ENCODE data around the gene MRAP2. TPM values are rescaled to one million over a fixed set of nuclear protein-coding genes. Genes with fewer than 3 reads are reported as not detected.

The MRAP2 gene
- total and polyA plus RNA-seq, 11 donors = 0.12 to 0.28 (median 0.23) TPM; not detected in 6

DNA sequence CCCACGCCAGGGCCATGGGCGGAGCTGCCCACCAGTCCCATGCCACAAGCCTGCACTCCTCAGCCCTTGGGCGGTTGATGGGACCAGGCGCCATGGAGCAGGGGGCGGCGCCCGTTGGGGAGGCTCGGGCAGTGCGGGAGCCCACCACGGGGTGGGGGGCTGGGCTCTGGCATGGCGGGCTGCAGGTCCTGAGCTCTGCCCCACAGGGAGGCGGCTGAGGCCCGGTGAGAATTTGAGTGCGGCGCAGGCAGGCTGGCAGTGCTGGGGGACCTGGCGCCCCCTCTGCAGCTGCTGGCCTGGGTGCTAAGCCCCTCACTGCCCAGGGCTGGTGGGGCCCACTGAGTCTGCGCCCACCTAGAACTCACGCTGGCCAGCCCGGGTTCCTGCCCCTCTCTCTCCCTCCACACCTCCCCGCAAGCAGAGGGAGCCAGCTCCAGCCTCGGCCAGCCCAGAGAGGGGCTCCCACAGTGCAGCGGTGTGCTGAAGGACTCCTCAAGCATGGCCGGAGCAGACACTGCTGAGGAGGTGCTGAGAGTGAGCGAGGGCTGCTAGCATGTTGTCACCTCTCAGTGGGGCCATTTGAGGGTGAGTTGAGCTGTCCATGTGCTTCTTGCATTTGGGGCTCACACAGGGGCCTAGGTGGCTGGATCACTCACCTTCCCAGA, 4.0 kb downstream of the MRAP2 start:
- Histone ChIP-seq H3K4me1 (peaks cover 0 to 16% (median 0%) of the 10 kb centered on the region in 12 donors), H3K27ac (no peak overlapping the region), H3K36me3 (no peaks in the 10 kb centered on the region), H3K27me3 (peaks cover 0 to 42% (median 11%) of the 10 kb centered on the region in 9 donors), H3K9me3 (peaks cover 0 to 5% (median 0%) of the 10 kb centered on the region in 12 donors), H3K4me3 (no peak overlapping the region)
- ATAC-seq = no peak
- no peak for DNase-seq
- TF ChIP-seq POLR2A (IDR thresholded peaks at IDR 0.05) = no peak
- TF ChIP-seq, protein P1, sequence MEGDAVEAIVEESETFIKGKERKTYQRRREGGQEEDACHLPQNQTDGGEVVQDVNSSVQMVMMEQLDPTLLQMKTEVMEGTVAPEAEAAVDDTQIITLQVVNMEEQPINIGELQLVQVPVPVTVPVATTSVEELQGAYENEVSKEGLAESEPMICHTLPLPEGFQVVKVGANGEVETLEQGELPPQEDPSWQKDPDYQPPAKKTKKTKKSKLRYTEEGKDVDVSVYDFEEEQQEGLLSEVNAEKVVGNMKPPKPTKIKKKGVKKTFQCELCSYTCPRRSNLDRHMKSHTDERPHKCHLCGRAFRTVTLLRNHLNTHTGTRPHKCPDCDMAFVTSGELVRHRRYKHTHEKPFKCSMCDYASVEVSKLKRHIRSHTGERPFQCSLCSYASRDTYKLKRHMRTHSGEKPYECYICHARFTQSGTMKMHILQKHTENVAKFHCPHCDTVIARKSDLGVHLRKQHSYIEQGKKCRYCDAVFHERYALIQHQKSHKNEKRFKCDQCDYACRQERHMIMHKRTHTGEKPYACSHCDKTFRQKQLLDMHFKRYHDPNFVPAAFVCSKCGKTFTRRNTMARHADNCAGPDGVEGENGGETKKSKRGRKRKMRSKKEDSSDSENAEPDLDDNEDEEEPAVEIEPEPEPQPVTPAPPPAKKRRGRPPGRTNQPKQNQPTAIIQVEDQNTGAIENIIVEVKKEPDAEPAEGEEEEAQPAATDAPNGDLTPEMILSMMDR (IDR thresholded peaks at IDR 0.05) = no peak
- 93 to 100% (median 94%) methylated on average over 12 to 24 of the region's 24 CpGs for WGBS, 4 donors
- intact Hi-C loops (cut with DNase I) = no loop called here

DNA sequence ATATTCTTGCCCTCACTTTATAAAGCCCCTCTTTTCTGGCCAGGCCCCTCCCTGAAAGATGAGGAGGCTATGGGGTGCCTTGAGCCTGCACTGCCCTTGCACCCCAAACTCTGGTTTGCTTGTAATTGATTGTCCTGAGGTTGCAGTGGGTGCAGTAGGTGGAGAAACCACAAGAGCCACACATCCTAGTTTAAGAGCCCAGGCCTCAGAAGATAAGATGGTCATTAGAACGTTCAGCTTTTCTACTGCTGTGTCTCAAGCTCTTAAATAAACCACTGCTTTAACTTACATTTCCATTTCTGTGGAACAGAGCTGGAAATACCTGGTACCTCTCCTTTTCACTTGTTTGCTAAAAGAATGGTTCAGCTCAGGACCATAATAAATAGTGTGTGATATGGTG, 9.0 kb downstream of the MRAP2 start:
- no peak for ATAC-seq
- no peak overlapping the region for H3K4me3 ChIP-seq
- no peaks in the 10 kb centered on the region for H3K4me1 ChIP-seq
- 20 to 29% (median 28%) methylated on average over 1 of the region's 1 CpG for WGBS, 4 donors
- TF ChIP-seq, protein P1 (IDR thresholded peaks at IDR 0.05) = no peak
- no peak for TF ChIP-seq POLR2A (IDR thresholded peaks at IDR 0.05)
- peaks cover 0 to 3% (median 0%) of the 10 kb centered on the region in 12 donors for H3K9me3 ChIP-seq
- H3K27ac ChIP-seq = no peak overlapping the region
- intact Hi-C loops (cut with DNase I) = no loop called here
- no peaks in the 10 kb centered on the region for H3K36me3 ChIP-seq
- H3K27me3 ChIP-seq = peaks cover 0 to 15% (median 0%) of the 10 kb centered on the region in 9 donors
- DNase-seq = no peak

DNA sequence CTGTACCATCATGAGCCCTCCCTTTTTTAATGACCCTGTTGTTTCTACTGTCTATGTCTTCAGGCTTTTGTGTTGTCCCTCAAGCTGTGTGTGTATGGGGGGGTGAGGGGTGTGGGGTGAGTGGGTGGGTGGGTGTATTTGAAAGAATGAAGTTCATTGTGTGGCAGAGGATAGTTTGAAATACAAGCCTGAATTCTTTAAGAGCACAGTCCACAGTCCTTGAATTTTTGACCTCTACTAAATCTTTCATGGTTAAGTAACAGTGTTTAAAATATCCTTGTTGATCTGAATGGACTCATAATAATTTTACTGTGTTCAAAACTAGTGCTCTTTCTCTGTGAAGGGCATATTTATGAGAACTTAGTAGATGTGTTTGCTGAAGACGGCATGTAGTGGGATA, 10.0 kb downstream of the MRAP2 start:
- ATAC-seq (no peak), DNase-seq (no peak)
- 87 to 97% (median 92%) methylated on average over 1 of the region's 1 CpG for WGBS, 4 donors
- no peaks in the 10 kb centered on the region for H3K9me3 ChIP-seq
- no peaks in the 10 kb centered on the region for H3K4me1 ChIP-seq
- H3K27ac ChIP-seq = no peak overlapping the region
- H3K27me3 ChIP-seq = peaks cover 0 to 16% (median 0%) of the 10 kb centered on the region in 9 donors
- TF ChIP-seq, protein P1 (IDR thresholded peaks at IDR 0.05) = no peak
- TF ChIP-seq POLR2A (IDR thresholded peaks at IDR 0.05) = no peak
- H3K36me3 ChIP-seq = no peaks in the 10 kb centered on the region
- intact Hi-C loops (cut with DNase I) = no loop called here
- H3K4me3 ChIP-seq = no peak overlapping the region

DNA sequence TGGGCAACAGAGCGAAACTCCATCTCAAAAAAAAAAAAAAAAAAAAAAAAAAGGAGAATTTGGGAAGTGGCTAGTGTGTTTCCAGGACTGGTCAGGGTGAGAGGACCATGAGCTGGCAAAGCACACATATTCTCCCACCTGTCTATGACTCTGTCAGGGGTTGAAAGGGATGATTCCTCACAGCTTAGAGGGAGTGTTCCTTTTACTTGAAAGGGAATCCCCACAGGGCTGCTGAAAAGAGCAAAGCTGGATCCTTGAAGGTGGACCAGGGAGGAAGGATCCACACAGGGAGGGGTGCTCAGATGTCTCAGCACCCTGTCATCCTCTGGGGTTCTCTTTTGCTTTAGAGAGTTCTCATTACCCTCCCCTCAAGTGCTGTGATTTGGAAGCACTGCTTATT, 13.2 kb downstream of the MRAP2 start:
- H3K4me1 ChIP-seq = peaks cover 0 to 4% (median 0%) of the 10 kb centered on the region in 12 donors
- WGBS, 4 donors = 0 to 82% (median 44%) methylated on average over 1 of the region's 1 CpG
- peaks cover 0 to 23% (median 0%) of the 10 kb centered on the region in 9 donors for H3K27me3 ChIP-seq
- no peak for TF ChIP-seq POLR2A (IDR thresholded peaks at IDR 0.05)
- TF ChIP-seq, protein P1 (IDR thresholded peaks at IDR 0.05) = no peak
- intact Hi-C loops (cut with DNase I) = no loop called here
- no peak for ATAC-seq
- no peak overlapping the region for H3K27ac ChIP-seq
- no peak overlapping the region for H3K4me3 ChIP-seq
- H3K9me3 ChIP-seq = no peaks in the 10 kb centered on the region
- DNase-seq = no peak
- H3K36me3 ChIP-seq = no peaks in the 10 kb centered on the region
